NOMO-1 treated with DMSO at 0.1 percent for 48 hours (cell line): ENCODE measurements around the gene TARBP2.

Source experiments
- DNase-seq: peaks from one replicate; lab custom pipeline; 2025; ENCODE audit not compliant: unreplicated experiment; lab: John Stamatoyannopoulos, UW

The TARBP2 gene

GRCh38 chr12:53552361-53553327, 51.6 kb downstream of the TARBP2 start:
- DNase-seq: no peak
